Suppressor macrophage (primary cell): ENCODE results near the gene SLC22A23.
A peak's percentile ranks its signal among the peaks of the same experiment; 100 is the strongest.

Source experiments
- DNase-seq, 4 experiments: peaks; one replicate each; pipeline ENCODE4 v3.0.0-alpha.2; 2020 to 2022

SLC22A23 gene

DNA sequence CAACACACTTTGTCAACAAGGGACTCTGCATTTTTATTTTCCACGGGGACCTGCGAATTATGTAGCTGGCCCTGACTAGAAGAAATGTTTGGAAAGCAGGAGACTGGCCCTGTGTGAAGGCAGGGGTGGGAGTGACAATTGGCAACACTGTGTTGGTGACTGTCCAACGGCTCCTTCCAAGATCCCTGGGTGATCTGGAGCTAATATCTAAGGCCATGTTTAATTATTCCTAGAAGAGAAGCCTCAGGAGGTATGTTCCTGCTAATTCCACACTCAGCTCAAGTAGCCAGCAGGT is 13.7 kb downstream of the SLC22A23 start:
- no peak for DNase-seq

DNA sequence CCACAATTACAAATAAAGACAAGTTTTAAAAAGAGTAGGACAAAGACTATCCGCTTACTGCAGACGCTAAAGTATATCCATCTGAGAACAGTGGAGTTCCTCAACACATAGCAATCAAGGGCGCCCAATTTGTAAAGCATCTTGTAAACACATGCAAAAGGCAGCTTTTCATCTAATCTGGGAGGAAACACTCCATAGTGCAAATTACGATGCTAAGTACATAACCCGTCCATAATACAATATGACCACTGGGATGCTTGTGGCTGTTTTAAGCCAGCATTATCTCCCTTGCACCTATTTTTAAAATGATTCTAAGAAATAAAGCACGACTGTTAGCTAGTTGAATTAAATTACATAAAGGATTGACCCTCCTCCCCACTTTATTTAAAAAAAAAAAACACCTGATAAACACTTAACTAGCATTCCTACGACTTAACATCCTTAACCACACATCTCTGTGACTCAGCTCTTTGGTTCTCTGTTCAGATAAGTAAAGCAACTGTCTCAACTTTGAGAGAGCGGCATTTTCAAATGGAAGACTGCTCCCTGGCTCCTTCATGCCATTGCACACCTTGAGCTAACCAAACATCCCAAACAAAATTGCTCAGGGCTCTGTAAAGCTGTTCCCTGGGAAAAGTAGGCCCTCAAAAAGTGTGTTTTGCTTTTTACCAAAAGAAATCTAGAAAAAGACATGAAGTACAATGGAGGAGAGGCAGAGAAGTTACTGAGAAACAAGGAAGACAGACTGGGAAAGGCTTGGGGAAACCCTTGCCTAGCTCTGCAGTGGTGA is 14.2 kb downstream of the SLC22A23 start:
- no peak for DNase-seq

DNA sequence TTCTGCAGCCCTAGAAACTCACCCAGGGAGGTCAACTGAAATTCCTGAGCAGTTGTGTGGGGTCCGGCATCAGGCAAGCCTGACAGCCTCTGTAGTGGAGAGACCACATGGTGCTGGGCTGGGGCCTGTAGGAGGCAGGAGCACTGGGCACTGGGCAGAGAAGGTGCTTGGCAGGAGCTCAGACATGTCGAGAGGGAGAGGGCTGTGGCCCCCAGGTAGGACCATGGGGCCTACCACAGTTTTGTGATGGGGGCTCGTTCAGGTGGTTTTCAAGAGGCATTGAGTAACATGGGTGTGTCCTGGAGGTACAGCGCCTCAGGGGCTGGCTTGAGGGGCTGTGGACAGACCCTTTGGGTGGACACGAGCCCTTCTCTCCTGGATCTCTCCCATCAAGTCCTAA is 15.9 kb downstream of the SLC22A23 start:
- no peak for DNase-seq

DNA sequence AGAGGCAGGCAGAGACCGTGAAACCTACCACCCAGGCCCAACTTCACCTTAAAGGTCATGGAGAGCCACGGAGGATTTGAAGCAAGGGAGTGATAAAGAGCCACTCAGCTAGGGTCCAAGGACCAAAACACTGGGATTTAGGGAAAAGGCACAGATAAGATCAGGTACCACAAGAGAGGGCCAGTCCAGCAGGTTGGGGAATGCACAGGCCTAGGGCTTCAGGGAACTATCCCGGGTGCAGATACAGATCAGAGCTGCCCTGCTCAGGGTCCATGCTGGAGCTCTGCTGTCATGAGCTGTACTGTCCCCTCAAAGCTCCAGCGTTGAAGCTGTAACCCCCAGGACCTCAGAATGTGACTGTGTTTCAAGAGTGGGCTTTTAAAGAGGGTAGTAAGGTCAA is 16.9 kb downstream of the SLC22A23 start:
- no peak for DNase-seq

DNA sequence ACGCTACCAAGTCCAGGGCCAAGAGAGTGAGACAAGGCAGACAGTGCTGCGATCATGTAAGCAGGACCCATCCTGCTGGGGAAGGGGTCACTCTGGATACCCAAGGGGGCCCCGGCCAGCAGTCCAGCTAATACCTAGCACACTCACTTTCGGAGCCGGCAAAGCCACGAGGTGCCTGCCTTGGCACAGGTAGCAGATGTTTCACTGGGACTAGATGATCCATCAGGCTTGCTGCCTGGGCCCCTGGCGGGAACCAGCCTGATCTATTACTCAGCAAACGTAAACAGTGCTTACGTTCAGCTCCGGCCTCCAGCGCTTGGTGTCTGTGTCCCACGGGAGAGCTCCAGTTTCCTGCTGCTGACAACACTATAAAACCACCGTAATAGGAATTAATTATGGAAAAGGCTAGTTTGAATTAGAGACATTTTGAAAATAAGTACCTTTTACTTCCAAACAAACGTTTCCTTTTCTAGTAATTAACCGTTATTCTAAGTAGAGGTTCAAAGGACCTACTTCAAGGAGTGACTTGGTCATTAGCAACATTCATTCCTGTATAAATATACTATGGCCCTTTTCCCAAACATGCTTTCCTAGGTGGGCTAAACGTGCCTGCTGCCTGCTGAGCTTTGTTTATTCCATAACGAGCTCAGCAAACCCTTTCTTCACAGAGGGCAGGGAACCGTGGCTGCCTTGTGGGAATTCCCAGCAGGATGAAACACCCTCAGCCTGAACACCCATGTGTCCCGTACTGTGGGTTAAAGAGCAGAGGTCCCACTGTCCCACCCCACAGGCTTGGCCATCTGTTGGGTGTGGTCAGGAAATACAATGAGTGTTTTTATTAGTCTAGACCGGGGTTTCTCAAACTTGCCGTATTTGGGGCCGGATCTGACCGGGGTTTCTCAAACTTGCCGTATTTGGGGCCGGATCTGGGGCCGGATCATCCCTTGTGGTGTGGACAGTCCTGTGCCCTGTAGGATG is 18.4 kb downstream of the SLC22A23 start:
- no peak for DNase-seq

DNA sequence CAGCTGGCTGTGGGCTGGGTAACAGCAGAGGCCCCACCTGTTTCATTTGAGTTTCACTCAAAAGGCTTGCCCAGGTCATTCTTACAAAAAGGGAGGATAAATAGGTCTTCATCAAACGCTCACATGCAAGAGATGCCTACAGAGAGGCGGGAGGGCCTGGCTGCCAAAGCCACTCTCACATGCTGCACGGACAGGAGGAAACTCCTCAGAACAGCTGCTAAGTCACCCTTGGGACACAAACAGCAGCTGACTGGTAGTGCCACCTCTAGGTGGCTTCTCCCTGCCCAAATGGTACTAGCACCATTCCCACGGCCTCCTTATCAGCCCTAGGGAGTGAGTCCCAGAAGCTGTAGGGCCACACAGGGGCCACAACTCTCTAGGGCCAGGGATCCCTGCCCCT is 23.8 kb downstream of the SLC22A23 start:
- peak in 2 of 4 experiments; percentile 16 to 25 for DNase-seq

DNA sequence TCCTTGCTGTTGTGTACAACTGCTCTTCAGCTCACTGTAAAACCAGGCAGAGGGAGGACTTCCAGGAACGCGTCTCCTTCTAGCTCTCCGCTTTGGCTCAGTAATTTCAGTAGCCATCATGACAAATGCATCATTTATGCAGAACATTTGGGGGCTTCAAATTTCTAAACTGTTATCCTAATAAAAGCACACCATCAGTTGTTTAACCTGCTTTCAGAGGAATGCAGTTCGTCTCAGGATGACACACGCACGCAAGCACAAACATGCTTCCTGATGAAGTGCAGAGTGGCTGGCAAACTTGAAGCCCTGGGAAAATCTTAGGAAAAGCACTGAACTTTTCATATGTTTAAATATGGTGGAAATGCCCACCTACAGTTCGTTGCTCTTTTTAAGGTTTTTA is 24.4 kb downstream of the SLC22A23 start:
- DNase-seq, result no peak

DNA sequence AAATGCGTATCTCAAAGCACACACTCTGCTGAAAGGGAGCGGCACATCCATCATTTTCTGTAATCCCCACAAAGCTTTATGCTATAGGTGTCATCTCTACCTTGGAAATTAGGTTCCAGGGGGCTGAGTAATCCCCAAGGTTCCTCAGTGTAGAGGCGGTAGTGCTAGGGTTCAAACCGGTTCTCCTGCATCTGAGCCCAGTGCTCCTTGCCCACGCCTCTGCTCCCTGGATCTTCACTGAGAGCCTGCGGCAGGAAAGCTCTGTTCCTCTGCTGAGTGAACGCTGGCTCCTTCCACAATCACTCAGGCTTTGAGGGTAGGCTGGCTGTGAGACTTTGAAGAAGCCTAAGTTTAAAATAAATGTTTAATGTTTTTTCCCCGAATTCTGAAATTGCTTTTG is 24.9 kb downstream of the SLC22A23 start:
- DNase-seq, result no peak

DNA sequence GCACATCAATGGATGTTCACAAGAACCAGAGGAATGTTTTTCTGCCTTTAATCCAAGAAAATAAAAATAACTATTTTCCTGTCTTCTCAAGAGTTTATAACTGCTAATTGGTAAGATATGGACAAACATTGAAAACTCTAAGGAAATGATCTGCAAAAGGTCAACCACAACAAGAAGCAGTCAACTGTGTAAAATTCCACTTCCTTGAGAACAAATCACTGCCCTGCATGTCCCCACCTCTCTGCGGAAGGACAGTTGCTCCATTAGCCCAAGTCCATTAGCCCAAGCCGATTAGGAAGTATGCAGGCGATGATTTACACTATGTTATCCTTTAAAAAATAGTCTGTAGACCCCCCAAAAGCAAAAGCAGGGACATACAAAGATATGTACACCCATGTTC is 27.6 kb downstream of the SLC22A23 start:
- DNase-seq, result no peak

DNA sequence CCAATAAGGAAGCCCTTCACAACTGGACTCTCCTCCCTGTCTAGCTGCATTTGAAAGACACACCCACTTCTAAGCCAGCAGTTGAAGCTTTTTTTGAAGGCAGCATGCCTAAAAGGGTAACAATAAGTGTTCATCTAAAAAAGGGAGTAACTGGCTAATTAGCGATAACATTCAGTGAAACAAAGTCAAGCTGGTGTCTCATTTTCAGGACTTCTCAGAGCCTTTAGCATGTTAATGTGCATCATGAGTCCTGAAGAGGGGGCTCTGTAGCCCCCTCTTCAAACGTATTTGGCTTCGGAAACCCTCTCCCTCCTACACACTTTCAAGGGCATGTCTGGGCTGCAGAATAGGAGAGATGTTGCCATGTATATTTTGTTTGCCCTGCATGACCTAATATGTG is 28.1 kb downstream of the SLC22A23 start:
- no peak for DNase-seq

DNA sequence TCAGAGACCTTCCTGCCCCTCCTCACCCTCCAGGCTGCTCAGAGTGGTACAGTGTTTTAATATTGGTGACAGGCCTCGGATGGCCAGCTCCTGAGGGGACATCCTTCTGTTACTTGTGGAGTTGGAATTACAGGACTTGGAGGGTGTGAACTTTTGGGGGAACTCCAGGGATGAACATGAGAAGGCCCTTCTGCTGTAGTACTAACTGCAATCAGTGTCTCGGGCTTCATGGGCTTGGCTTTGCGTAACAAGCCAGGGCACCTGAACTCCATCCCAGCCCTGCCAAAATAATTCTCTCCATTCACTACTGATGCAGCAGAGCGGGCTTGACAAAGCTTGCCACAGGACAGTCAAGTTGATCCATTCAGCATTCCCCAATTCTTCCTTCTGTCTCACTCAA is 28.6 kb downstream of the SLC22A23 start:
- no peak for DNase-seq

DNA sequence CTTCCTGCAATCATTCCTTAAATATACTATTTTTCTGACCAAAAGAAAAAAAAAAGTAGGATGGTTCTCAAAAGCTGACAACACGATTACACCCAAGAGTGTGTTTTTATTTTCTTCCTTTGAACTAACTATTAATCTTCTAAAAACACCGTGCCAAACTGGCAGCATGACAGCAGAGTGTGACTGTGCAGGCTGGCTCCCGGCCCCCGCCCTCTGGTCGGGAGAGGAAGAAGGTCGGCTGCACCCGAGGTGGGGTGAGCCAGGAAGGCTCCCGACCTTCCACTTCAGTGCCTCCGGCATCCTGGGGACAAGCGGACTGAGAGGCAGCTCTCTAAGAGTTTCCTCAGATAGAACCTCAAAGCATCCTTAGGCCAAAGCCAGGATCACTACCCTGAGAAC is 29.2 kb downstream of the SLC22A23 start:
- DNase-seq, result peak in 1 of 4 experiments; percentile 17

DNA sequence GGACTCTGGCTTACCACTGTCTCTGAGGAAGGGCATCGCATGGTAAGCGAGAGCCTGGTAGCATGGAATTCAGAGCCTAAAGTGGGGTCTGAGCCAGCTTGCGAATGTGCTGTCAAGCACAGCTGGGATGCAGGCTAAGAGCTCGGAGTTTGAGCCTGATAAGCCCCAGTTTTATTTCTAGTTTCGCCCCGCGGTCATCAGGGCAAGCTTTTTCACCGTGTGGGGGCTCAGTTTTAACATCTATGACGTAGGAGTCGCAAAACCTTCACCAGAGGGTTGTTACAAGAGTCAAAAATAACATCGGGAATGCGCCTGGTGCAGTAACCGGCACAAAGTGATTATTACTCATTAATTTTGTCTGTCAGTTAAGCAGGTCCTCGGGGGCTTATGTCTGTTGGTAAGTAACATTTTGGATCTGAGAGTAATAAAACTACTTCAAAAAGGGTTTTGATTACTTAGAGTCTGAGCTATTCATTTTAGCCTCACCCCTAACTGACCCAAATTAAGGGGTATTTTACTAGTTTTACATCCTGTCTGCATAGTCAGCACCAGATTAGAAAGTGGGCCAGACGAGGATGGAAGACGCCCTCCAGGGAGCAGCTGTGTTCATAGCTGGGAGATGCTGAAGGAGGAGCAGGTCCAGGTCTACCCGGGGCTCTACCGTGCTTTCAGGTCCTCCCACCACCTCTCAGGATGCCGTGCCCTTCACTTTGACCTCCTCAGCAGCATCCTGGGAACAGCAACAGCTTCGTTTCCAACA is 29.7 kb downstream of the SLC22A23 start:
- no peak for DNase-seq

DNA sequence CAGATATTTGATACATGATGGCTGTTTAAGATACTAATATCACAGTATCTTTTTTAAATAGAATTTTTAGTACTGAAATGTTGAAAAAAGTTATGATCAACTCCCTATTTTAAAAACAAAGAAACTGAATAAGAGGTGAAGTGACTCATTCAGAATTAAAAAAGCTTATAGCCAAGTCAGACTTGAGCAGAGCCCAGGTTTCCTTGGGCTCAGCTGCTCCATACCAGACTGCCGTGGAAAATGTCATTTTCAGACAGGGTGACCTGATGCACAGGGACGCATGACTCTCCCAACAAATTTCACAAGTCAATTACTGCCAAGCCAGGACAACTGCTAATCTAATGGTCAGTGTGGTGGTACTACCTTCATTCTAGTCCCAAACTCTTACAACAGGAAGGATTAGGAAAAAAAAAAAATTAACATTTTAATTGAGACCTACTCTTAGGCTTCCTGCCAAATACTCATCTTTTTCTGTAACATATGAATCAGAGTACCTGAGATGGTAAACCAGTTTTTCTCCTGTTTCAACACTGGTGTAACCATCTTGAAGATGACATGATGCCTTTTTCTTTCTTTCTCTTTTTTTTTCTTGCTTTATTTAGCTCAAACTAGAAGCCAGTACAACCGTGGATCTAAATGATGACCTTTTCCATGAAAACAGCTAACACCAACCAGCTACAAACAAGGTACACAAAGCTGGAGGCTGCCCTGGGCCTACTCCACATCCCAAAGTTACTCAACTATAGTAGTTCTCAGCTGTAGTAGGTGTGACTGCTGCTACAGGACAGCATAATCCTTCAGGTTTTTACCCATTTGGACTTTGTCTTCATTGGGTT is 30.5 kb downstream of the SLC22A23 start:
- DNase-seq, result no peak

DNA sequence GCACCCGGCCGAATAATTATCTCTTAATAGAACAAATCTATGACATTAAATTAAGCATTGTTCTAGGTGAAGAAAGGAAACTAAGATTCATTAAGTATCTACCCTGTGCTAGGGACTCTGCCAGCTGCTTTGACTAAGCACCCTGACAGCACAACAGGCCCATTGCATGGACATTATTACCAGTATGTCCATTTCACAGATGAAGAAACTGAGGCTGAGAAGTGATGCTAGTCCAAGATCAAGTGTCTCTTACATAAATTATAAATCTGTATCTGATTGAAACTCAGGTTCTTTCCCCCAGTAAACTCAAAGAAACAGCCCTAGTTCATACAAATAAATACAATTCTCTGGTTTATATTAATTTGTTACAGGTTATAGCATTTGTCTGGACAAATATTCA is 31.3 kb downstream of the SLC22A23 start:
- DNase-seq, result no peak

DNA sequence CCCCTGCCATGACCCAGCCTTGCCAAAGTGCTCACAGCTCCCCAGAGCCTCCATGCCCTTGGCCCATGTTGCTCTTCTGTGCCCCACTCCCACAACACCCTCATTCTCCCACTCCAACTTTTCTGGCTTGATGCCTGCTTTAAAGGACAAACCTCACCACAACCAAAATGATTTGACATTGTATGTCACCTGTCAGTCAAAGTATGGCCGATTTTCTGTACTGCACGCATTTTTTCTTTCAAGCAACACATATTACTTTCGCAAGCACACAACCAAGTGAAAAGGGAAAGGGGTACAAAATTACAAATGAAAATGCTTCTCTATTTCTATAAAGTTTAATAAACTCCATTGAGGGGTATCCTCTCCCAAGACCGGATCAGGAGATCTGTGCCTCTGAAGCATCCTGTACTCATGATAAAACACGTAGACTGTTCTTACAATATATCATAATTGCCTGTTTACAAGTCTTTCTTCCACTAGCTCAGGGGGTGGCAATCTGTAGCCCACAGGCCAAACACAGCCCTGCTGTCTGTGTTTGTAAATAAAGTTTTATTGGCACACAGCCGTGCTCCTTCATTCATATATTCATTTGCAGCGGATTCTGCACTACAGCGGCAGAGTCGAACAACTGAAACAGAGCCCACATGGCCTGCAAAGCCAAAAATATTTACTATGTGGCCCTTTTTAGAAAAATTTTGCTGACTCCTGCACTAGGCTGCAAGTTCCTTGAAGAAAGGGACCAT is 32.5 kb downstream of the SLC22A23 start:
- no peak for DNase-seq

DNA sequence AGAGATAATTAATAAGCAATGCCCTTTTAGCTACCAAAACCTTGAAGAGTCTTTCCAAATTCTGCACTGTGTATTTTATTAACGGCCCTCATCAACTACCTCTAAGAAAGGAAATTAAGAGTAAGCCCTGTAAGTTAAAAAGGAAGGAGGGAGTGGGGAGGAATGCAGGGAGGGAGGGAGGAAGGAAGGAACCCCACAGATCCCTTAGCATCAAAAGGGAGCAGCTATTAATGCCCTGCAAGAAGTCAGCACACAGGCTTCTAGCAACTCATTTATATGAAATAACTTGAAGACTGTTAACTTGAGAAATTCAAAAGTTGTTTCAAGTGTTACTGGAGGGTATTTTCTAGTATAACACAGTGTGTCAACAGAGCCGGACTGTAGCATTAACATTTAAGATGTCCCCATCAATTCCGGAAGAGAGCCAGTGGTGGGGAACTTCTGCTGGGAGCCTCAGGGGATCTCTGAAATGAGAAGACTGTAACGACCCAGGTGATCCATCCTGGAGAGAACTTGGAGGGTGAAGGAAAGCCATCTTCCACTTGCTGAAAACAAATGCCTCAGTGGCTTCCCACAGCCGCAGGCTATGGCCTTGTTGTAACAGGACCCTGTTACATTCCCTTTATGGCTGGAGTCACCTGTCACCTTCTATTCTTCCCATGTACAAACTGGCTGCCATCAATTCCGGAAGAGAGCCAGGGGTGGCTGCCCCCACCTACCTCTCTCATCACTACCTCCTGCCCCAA is 33.2 kb downstream of the SLC22A23 start:
- DNase-seq, result no peak

DNA sequence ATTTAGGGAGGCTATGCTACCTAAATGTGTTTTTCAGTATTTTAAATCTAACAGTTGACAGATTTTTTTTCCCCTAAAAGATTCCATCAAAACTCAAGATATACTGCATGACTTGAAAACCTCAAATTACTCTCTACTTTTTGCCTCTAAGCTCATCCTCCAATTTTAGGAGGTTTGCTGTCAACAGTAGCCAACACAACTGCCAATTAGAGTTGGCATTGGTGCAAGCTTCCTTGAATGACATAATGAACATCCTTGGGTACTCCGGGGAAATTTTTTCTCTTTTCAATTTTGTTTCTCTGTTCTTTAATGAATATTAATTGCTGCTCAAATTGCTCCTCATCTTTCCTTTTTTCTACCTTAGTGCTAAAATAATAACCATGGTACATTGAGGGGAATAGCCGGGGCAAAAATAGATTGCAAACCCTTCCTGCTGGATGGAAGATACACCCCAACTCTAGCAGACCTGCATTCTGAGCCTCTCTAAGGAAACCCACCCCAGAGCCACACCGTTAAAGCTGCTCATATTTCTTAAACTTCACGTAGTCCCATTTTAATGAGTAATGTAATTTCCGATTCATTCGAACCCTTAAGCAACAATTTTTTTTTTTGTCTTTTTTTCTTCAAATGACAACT is 34.3 kb downstream of the SLC22A23 start:
- no peak for DNase-seq

DNA sequence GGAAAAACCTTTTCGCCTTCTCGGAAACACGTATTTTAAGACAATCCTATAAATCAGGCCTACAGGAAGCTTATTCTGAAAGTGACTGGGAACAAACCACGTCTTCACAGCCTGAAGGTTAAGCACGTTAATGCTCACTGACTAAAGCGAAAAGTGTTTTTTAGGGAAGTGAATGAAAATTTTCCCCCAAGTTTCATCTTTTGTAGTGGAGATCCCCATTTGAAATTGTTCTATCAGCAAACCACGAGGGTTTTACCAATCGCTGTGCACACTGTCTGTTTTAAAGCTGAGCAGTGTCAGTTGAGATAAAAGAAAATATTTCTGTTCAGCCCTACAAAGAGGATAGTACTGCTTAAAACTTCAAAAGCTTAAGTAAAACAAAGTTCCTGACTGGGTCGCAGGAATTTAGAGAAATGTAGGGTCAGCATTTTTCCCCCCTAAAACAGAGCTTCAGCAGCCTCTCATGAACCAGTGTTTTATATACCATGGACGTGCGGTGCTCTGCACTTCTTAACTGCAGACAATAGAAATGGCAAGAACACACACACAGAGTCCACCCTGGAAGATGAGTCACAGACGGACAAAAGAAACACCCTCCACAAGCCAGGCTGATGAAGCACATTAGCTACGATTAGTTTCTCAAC is 34.9 kb downstream of the SLC22A23 start:
- peak; percentile 9 to 61 (median 43) for DNase-seq

DNA sequence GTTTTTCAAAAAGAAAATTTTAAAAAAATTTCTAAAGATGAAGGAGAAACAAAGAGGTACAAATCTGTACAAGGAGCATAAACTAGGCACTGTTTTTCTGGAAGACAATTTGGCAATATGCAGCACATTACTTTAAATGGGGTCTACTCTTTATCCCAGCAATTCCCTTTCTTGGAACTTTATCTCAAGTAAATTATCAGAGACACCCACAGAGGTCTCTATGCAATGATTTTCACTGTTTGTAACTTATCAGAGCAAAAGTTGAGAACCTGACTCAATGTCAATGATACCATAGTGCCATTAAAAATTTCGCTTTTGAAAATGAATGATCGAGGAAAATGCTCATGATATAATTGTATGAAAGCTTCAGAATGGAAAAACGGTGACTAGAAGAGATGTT is 35.7 kb downstream of the SLC22A23 start:
- no peak for DNase-seq
